ENCODE data around the gene AKNA.

AKNA gene

GRCh38 chr9:114387680-114388356 is at the start of gene AKNA:
TSS of gene AKNA (minus strand) at chr9:114387982. CDS start at chr9:114381333, 6,649 bp downstream.
- peak; percentile 62 to 74 for DNase-seq (ENCODE audit: low read depth in 2 of 2)

- DNase-seq (ENCODE audit: low read depth in 2 of 2): no peak
Observed at GRCh38 chr9:114437401-114437893, 49.7 kb upstream of the AKNA start.

- no peak for DNase-seq (ENCODE audit: low read depth in 2 of 2)
Observed at GRCh38 chr9:114434878-114435311, 47.1 kb upstream of the AKNA start.

- no peak for DNase-seq (ENCODE audit: low read depth in 2 of 2)
Observed at GRCh38 chr9:114433720-114434255, 46.0 kb upstream of the AKNA start.

GRCh38 chr9:114433086-114433485 is 45.3 kb upstream of the AKNA start:
- DNase-seq (ENCODE audit: low read depth in 2 of 2): no peak

GRCh38 chr9:114432323-114433067 is 44.7 kb upstream of the AKNA start:
- no peak for DNase-seq (ENCODE audit: low read depth in 2 of 2)

- DNase-seq (ENCODE audit: low read depth in 2 of 2): no peak
Observed at GRCh38 chr9:114431770-114432169, 44.0 kb upstream of the AKNA start.

GRCh38 chr9:114431003-114431402 is 43.2 kb upstream of the AKNA start:
- no peak for DNase-seq (ENCODE audit: low read depth in 2 of 2)

- no peak for DNase-seq (ENCODE audit: low read depth in 2 of 2)
Observed at GRCh38 chr9:114430457-114430856, 42.7 kb upstream of the AKNA start.

GRCh38 chr9:114429488-114429887 is 41.7 kb upstream of the AKNA start:
- DNase-seq (ENCODE audit: low read depth in 2 of 2): no peak

GRCh38 chr9:114428466-114428865 is 40.7 kb upstream of the AKNA start:
- DNase-seq (ENCODE audit: low read depth in 2 of 2): no peak

- DNase-seq (ENCODE audit: low read depth in 2 of 2): no peak
Observed at GRCh38 chr9:114427644-114428043, 39.9 kb upstream of the AKNA start.

- no peak for DNase-seq (ENCODE audit: low read depth in 2 of 2)
Observed at GRCh38 chr9:114426046-114426948, 38.5 kb upstream of the AKNA start.

GRCh38 chr9:114425126-114425525 is 37.3 kb upstream of the AKNA start:
- DNase-seq (ENCODE audit: low read depth in 2 of 2): no peak

- DNase-seq (ENCODE audit: low read depth in 2 of 2): no peak
Observed at GRCh38 chr9:114424126-114424525, 36.3 kb upstream of the AKNA start.

- DNase-seq (ENCODE audit: low read depth in 2 of 2): no peak
Observed at GRCh38 chr9:114423181-114423580, 35.4 kb upstream of the AKNA start.

- DNase-seq (ENCODE audit: low read depth in 2 of 2): no peak
Observed at GRCh38 chr9:114421147-114421546, 33.4 kb upstream of the AKNA start.

GRCh38 chr9:114419796-114420195 is 32.0 kb upstream of the AKNA start:
- DNase-seq (ENCODE audit: low read depth in 2 of 2): no peak

GRCh38 chr9:114418053-114418452 is 30.3 kb upstream of the AKNA start:
- DNase-seq (ENCODE audit: low read depth in 2 of 2): no peak

GRCh38 chr9:114417511-114417910 is 29.7 kb upstream of the AKNA start:
- DNase-seq (ENCODE audit: low read depth in 2 of 2): no peak

- DNase-seq (ENCODE audit: low read depth in 2 of 2): no peak
Observed at GRCh38 chr9:114416906-114417305, 29.1 kb upstream of the AKNA start.

- no peak for DNase-seq (ENCODE audit: low read depth in 2 of 2)
Observed at GRCh38 chr9:114416290-114416689, 28.5 kb upstream of the AKNA start.
